ENCODE results near the gene SLC12A8. TPM values are rescaled to one million over a fixed set of nuclear protein-coding genes. Genes with fewer than 3 reads are reported as not detected.
A peak's percentile ranks its signal among the peaks of the same experiment; 100 is the strongest.

SLC12A8 gene
- total and polyA plus RNA-seq, 2 donors (not counting 1 experiment from before 2014, with no cell fraction given): 0.57 to 1.1 TPM

- Histone ChIP-seq H3K4me2 (replicated peaks; ENCODE audit: low read depth, low read length, poor library complexity, severe bottlenecking) (no peak overlapping the region), H3K27me3 (replicated peaks in 1 of 4; ENCODE audit: control extremely low read depth in 1 of 4, control insufficient read depth in 3 of 4, insufficient read depth in 4 of 4, low read length in 3 of 4) (no peaks in the 10 kb centered on the region), H3K4me3 (ENCODE audit: control extremely low read depth in 1 of 5, extremely low read depth in 1 of 5, insufficient read depth in 1 of 5, low read depth in 2 of 5, low read length in 4 of 5) (no peak overlapping the region), H4K20me1 (ENCODE audit: control insufficient read depth, insufficient read depth, low read length, poor library complexity, severe bottlenecking) (no peaks in the 10 kb centered on the region), H3K4me1 (ENCODE audit: control insufficient read depth in 2 of 2, insufficient read depth in 2 of 2, low read length in 2 of 2) (peaks cover 31 to 45% of the 10 kb centered on the region in 2 donors), H3K79me2 (ENCODE audit: control insufficient read depth, insufficient read depth, low read length) (peaks cover 10% of the 10 kb centered on the region), H3K9ac (ENCODE audit: low read length) (no peak overlapping the region), H3K27ac (ENCODE audit: low read length in 2 of 2) (peak overlapping the region in 1 of 2 donors; percentile 65), H2AFZ (ENCODE audit: insufficient read depth, low read depth, low read length, poor library complexity, severe bottlenecking) (no peak overlapping the region), H3K36me3 (replicated peaks in 1 of 2; ENCODE audit: control extremely low read depth in 1 of 2, control insufficient read depth in 1 of 2, extremely low read depth in 1 of 2, insufficient read depth in 2 of 2, low read length in 1 of 2) (no peaks in the 10 kb centered on the region), H3K9me3 (ENCODE audit: control extremely low read depth in 1 of 3, control insufficient read depth in 2 of 3, insufficient read depth in 1 of 3, low read length in 2 of 3) (no peaks in the 10 kb centered on the region)
- Mint-ChIP-seq H3K4me3 (peak overlapping the region; percentile 65), H3K4me1 (peaks cover 40% of the 10 kb centered on the region), H3K9me3 (ENCODE audit: insufficient read depth) (no peaks in the 10 kb centered on the region), H3K27me3 (no peaks in the 10 kb centered on the region), H3K27ac (peak overlapping the region; percentile 43)
- ChIA-PET POLR2A (no interaction called here), CTCF (interaction anchor here (1.2 kb wide), 1 partner anchor 66 kb away, joined by 3 read pairs; no protein-coding TSS in a partner anchor)
- WGBS (ENCODE audit: insufficient coverage): 100% methylated on average over 1 of the region's 2 CpGs
- ATAC-seq (ENCODE audit: low read depth) (no peak), DNase-seq (no peak)
- TF ChIP-seq CTCF (IDR thresholded peaks at IDR 0.05) (no peak), EZH2 (IDR thresholded peaks at IDR 0.05; ENCODE audit: borderline replicate concordance, insufficient read depth, low read depth, low read length, poor library complexity, severe bottlenecking) (no peak)
- intact Hi-C loops (cut with micrococcal nuclease): loop anchor here (10.0 kb wide), 1 partner anchor 541 kb away; the partner anchor contains the start of gene OSBPL11
Observed at GRCh38 chr3:125053304-125053699, 159.2 kb downstream of the SLC12A8 start.

DNA sequence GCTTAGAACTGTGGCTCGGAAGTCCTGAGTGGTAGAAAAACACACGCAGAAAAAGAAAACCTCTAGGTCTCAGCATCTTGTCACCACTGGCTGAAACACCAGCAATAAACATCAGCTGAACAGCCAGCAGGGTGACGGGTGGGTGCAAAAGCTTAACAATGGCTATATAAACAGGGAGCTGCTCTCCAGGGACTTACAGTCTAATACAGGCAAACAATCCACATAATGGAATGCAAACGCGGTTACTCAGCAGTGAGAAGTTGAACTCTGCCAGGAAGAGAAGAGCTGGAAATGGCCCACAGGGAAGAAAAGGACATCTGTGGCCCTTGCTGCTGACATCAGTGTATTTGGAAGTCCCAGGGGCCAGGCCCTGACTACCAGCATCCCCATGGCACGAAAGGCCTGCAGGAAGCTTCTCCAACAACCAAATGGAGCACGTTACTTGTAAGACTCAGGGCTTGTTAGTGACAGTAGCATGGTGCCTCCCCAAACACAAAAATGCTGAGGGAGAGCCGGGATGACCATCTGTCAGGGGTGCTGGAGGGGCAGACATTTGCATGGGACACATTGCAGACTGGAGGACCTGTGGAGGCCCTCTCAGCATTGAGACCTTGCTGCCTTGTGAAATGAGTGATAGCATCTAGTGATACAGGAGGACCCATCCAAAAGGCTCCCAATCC, 159.8 kb downstream of the SLC12A8 start:
- peak overlapping the region; percentile 70 for H3K4me2 ChIP-seq (replicated peaks; ENCODE audit: low read depth, low read length, poor library complexity, severe bottlenecking)
- POLR2A ChIA-PET: no interaction called here
- no peak for DNase-seq

More for the DNA sequence above, 159.8 kb downstream of the SLC12A8 start:
- H3K9me3 ChIP-seq (ENCODE audit: control extremely low read depth in 1 of 3, control insufficient read depth in 2 of 3, insufficient read depth in 1 of 3, low read length in 2 of 3): no peaks in the 10 kb centered on the region
- H3K27ac ChIP-seq (ENCODE audit: low read length in 2 of 2): peak overlapping the region; percentile 50 to 65
- peaks cover 31 to 45% of the 10 kb centered on the region in 2 donors for H3K4me1 ChIP-seq (ENCODE audit: control insufficient read depth in 2 of 2, insufficient read depth in 2 of 2, low read length in 2 of 2)
- H3K27ac Mint-ChIP-seq: peak overlapping the region; percentile 82
- H2AFZ ChIP-seq (ENCODE audit: insufficient read depth, low read depth, low read length, poor library complexity, severe bottlenecking): peak overlapping the region; percentile 51
- WGBS (ENCODE audit: insufficient coverage): 57% methylated on average over 8 of the region's 8 CpGs
- no peak for ATAC-seq (ENCODE audit: low read depth)
- peak overlapping the region; percentile 42 for H3K9ac ChIP-seq (ENCODE audit: low read length)
- peaks cover 40% of the 10 kb centered on the region for H3K4me1 Mint-ChIP-seq
- H3K4me3 Mint-ChIP-seq: peak overlapping the region; percentile 65
- no peaks in the 10 kb centered on the region for H3K27me3 ChIP-seq (replicated peaks in 1 of 4; ENCODE audit: control extremely low read depth in 1 of 4, control insufficient read depth in 3 of 4, insufficient read depth in 4 of 4, low read length in 3 of 4)
- intact Hi-C loops (cut with micrococcal nuclease): loop anchor here (10.0 kb wide), 1 partner anchor 542 kb away; the partner anchor contains the start of gene OSBPL11
- CTCF ChIA-PET: interaction anchor here (0.6 to 1.2 kb wide), 5 partner anchors 57 to 388 kb away, joined by 3 read pairs; no protein-coding TSS in a partner anchor
- peaks cover 10% of the 10 kb centered on the region for H3K79me2 ChIP-seq (ENCODE audit: control insufficient read depth, insufficient read depth, low read length)
- no peaks in the 10 kb centered on the region for H3K36me3 ChIP-seq (replicated peaks in 1 of 2; ENCODE audit: control extremely low read depth in 1 of 2, control insufficient read depth in 1 of 2, extremely low read depth in 1 of 2, insufficient read depth in 2 of 2, low read length in 1 of 2)
- no peaks in the 10 kb centered on the region for H3K27me3 Mint-ChIP-seq
- H3K4me3 ChIP-seq (ENCODE audit: control extremely low read depth in 1 of 5, extremely low read depth in 1 of 5, insufficient read depth in 1 of 5, low read depth in 2 of 5, low read length in 4 of 5): peak overlapping the region in 1 of 5 experiments; percentile 52
- H4K20me1 ChIP-seq (ENCODE audit: control insufficient read depth, insufficient read depth, low read length, poor library complexity, severe bottlenecking): no peaks in the 10 kb centered on the region
- H3K9me3 Mint-ChIP-seq (ENCODE audit: insufficient read depth): no peaks in the 10 kb centered on the region
- TF ChIP-seq CTCF (IDR thresholded peaks at IDR 0.05) (no peak), EZH2 (IDR thresholded peaks at IDR 0.05; ENCODE audit: borderline replicate concordance, insufficient read depth, low read depth, low read length, poor library complexity, severe bottlenecking) (no peak)

All from B cell (primary cell).